AG09319 (cell line): Measurements from ENCODE around the gene ORC4.

ENCODE experiments used
- DNase-seq: peaks from one replicate; pipeline ENCODE4 v3.0.0-alpha.2; 2010; ENCODE audit warnings: low read depth; ENCODE audit errors: extremely low read depth
- CTCF ChIP-seq: IDR thresholded peaks from 2 replicates; pipeline ENCODE4 v1.5.1; 2011; ENCODE audit warnings: low read depth, mild to moderate bottlenecking, inconsistent platforms, low read length, moderate library complexity

ORC4 gene

GRCh38 chr2:147916067-147916466 lies 104.5 kb downstream of the ORC4 start:
- no peak for DNase-seq
- TF ChIP-seq CTCF: no peak

- TF ChIP-seq CTCF: no peak
- DNase-seq: no peak
These were observed 106.6 kb downstream of the ORC4 start for GRCh38 chr2:147913701-147914480.

GRCh38 chr2:147910990-147911473 lies 109.5 kb downstream of the ORC4 start:
- TF ChIP-seq CTCF: peak; percentile 62

GRCh38 chr2:147909178-147909577 lies 111.4 kb downstream of the ORC4 start:
- no peak for DNase-seq
- TF ChIP-seq CTCF: no peak

More at GRCh38 chr2:147910990-147911473, 109.5 kb downstream of the ORC4 start:
- DNase-seq: peak; percentile 52

GRCh38 chr2:147904051-147904450 lies 116.5 kb downstream of the ORC4 start:
- TF ChIP-seq CTCF: no peak
- no peak for DNase-seq

- no peak for DNase-seq
- no peak for TF ChIP-seq CTCF
These were observed 131.9 kb downstream of the ORC4 start for GRCh38 chr2:147888680-147889079.

GRCh38 chr2:147886136-147886535 lies 134.4 kb downstream of the ORC4 start:
- DNase-seq: no peak
- no peak for TF ChIP-seq CTCF
